NCI-H774 (cell line): ENCODE results near the gene PNPLA7.
"Not testable (repeated sequence)": the region's sequence is repeated elsewhere in the genome, so short reads cannot be mapped to it uniquely, and the experiment has no call there.

Source experiments
- DNase-seq: peaks from one replicate; lab custom pipeline; 2025; lab: John Stamatoyannopoulos, UW

Gene PNPLA7

GRCh38 chr9:137550231-137550621 lies at the start of gene PNPLA7:
Gene PNPLA7, minus strand, starts transcription at chr9:137550402. Its CDS starts 205 bp downstream, at chr9:137550197.
- DNase-seq: peak; percentile 86

GRCh38 chr9:137598943-137599342 lies 48.7 kb upstream of the PNPLA7 start:
- no peak for DNase-seq

- DNase-seq: not testable (repeated sequence)
These were observed 46.4 kb upstream of the PNPLA7 start for GRCh38 chr9:137596577-137596976.

GRCh38 chr9:137593176-137593575 lies 43.0 kb upstream of the PNPLA7 start:
- no peak for DNase-seq

- DNase-seq: no peak
These were observed 42.6 kb upstream of the PNPLA7 start for GRCh38 chr9:137592767-137593166.

DNA sequence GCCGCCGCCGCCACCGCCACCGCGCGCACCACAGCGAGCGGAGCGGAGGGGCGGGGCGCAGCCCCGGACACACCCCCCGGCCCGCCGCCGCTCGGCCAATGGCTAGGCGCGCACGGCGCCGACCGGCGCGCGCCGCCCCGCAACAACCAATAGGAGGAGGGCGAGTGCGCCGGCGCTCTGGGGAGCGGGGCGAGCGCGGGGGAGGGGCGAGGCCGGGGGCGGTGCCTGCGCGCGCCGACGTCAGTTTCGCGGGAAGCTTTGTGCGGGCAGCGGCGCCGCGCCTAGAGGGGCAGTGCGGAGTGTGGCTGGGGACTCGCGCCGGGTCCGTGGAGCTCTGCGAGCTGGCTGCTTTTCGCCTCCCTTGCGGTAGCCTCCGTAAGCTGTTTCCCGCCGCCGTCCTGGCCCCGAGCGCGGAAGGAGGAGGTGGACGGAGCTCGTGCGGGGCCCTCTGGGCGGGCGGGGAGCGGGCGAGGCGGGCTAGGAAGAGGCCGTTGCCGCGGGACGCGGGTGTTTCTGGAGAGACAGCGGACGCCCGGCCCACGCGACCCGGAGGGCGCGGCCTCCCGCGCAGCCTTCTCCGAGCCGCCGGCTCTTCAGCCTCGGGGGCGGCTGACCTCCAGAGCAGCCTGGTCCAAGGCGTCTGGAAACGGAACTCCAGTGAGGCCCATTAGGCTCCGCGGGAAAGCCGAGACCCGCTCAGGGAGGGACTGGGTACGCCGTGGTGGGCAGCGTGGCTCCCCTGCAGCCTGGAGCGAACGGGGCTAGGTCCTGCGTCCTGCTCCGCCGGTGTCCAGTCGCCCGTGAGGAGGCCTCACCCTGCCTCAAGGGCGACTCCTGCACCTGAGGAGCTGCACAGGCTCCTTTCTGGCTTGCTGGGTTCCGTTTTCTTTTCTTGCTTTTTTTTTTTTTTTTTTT lies 40.5 kb upstream of the PNPLA7 start, which contains the start of gene ZMYND19:
TSS of gene ZMYND19 (minus strand) at position 44 of the 915 bp plus-strand sequence. CDS start 249 bp downstream, outside the sequence.
- DNase-seq: peak; percentile 95

- DNase-seq: no peak
These were observed 39.9 kb upstream of the PNPLA7 start for GRCh38 chr9:137590123-137590468.

GRCh38 chr9:137589441-137590122 lies 39.4 kb upstream of the PNPLA7 start:
- DNase-seq: no peak

- DNase-seq: no peak
These were observed 38.7 kb upstream of the PNPLA7 start for GRCh38 chr9:137588891-137589290.

DNA sequence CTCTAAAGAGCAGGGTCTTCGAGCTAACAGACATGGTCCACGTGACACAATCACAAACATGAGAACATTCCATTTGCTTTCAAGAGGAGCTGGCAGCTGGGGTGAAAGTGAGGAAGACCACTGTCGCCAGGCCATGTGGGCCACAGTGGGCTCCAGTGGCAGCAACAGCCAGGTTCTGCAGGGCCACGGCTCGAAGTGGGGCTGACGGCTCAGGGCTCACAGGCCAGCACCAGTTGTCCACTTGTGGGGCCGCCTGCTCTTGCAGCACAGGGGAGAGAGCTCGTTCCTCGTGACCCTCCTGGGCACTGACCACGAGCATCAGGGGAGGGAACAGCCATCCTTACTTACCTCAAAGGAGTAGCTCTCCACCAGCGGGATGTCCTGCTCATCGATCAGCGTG lies 38.1 kb upstream of the PNPLA7 start:
- DNase-seq: no peak

- no peak for DNase-seq
These were observed 36.7 kb upstream of the PNPLA7 start for GRCh38 chr9:137586854-137587253.

- no peak for DNase-seq
These were observed 33.8 kb upstream of the PNPLA7 start for GRCh38 chr9:137583957-137584356.

DNA sequence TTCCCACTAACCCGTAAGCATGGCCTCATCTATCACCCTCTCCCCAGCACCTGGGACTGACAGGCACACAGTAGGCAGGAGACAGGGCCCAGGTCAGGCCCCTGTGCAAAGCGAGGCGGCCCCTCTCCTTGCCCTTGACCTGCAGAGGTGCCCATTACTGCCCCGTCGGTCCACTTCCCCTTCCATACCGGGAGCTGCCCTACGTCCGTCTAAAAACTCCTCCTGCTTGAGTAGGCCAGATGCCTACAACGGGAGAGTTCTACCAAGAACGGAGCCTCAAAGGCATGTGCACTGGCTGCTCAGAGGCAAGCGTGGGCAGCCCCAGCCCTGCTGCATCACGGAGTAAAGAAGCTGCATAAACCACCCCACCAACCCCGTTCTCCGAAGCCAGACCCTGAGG lies 33.1 kb upstream of the PNPLA7 start:
- no peak for DNase-seq

GRCh38 chr9:137582286-137582860 lies 32.2 kb upstream of the PNPLA7 start:
- no peak for DNase-seq

DNA sequence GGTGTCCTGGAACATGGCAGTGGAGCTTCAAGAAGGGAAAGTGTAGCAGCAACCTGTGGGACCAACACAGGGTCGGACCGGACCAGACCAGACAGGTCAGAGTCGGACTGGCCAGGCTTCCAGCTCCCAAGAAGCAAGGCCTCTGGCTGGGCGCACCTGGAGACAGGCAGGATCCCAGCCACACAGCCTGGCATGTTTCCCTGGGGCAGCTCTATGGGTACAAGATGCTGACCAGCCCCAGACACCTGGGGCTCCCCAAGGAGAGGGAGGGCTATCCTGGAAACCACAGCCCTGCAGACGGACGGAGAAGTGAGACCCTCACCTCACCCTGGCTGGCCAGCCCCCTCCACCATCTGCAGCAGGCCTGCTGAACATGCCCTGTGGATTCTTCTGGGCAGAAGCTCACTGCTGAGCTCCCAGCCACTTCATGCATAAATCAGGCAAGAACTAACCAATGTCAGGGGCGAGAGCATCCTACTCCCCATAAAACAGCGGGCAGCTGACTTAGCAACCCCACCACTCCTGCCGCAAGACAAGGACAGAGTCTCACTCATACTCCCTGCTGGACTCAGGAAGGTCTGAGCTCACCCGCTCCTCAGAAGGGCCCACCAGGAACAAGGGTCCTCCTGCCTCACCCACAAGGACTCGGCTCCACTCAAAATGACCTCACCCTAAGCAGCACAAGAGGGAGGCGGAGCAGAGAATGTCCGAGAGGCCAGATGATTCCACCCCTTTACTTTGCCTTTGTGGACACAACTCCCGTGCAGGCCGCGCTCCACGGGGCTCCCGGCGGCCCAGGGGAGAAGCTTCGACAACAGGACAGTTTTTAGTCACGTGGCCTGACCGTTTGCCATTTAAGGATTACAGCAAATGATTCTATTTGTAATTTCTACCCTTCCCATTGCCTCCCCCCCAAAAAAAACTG lies 31.4 kb upstream of the PNPLA7 start:
- DNase-seq: no peak

DNA sequence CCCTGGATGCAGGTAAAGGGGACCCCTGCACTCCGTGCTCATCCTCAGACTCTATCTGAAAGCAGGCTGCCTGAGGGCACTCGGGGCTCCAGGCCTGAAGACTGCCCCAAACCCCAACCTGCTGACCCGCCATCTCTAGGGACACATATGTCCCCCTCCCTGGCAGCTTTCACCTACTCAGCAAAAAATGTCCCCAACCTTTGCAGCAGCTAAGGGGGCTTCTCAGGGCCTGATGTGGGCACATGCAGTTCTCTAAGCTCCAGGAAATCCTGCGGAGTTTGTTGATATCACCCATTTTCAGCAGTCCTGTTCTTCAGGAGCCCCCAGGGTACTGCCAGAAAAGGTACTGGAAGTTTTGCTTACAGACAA lies 30.7 kb upstream of the PNPLA7 start:
- no peak for DNase-seq

- no peak for DNase-seq
These were observed 30.2 kb upstream of the PNPLA7 start for GRCh38 chr9:137580209-137580953.

GRCh38 chr9:137579259-137579604 lies 29.0 kb upstream of the PNPLA7 start:
- no peak for DNase-seq

DNA sequence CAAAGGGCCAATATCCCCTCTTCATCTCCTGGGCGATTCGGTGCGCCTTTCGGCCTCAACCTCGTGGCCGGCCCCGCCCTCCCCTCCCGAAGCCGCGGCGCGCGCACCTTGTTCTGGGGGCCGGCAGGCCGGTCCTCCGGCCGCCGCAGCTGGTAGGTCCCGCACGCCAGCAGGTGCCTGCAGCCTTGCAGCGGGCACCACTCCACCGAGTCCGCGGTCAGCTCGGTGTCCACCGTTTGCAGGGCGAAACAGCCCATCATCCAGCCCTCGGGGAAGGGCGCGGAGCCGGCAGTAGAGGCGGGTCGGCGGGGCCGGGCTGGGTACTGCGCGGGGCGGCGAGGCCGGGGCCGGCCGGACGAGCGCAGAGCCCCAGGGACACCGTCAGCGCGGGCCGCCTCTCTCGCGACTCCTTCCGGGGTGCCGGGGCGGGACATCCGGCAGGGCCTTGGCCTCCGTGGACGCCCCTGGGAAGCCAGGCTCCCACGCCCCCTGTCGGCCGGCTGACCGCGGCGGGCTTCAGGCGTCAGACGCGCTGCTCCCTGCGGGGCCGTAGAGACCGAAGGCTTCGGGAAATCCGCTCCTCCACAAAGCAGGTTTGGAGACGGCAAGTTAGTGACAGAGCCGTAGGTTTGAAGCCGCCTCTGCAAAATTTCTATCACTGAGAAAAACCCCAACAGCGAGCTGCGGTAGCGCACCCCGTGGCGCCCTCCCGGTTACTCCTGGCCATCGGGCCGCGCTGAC lies 28.5 kb upstream of the PNPLA7 start, which contains the start of gene DPH7:
TSS of gene DPH7 (minus strand) at position 408 of the 741 bp plus-strand sequence. CDS start at position 260, 148 bp downstream.
- peak; percentile 95 for DNase-seq

GRCh38 chr9:137575716-137576411 lies 25.7 kb upstream of the PNPLA7 start:
- DNase-seq: no peak
